ENCODE measurements around the gene FBXL17. TPM values are rescaled to one million over a fixed set of nuclear protein-coding genes. Genes with fewer than 3 reads are reported as not detected.

The FBXL17 gene
- total RNA-seq, 1 experiment from 2014 or later, result 5.3 TPM

DNA sequence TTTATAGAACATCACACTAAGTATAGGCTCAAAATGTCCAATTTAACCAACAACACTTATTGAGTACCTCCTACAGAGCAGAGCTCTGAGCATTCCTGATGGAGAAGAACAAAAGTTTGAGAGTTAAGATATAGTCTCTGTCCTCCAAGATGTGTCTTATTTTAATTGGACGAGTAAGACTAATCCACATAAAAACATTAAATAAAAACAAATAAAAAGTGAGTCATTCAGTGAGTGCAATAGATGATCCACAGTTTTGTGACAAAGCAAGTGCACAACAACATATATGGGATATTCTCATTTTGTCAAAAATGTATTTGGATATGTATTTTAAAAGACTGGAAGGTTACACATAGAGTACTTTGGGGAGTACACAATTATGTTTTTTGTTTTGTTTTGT lies 277.4 kb downstream of the FBXL17 start:
- Histone ChIP-seq H3K27ac (ENCODE audit: insufficient read length, low read depth, low read length) (no peak overlapping the region), H3K23ac (ENCODE audit: insufficient read length, low read depth, low read length) (no peak overlapping the region), H2BK12ac (ENCODE audit: insufficient read length, low read depth, low read length) (no peak overlapping the region), H4K20me1 (ENCODE audit: control insufficient read depth, insufficient read depth, insufficient read length) (no peaks in the 10 kb centered on the region), H2AK5ac (ENCODE audit: insufficient read length, low read length) (no peak overlapping the region), H3K14ac (ENCODE audit: insufficient read depth, low read length) (no peak overlapping the region), H4K5ac (ENCODE audit: insufficient read length, low read depth, low read length) (no peak overlapping the region), H4K8ac (replicated peaks; ENCODE audit: insufficient read length, low read depth, low read length) (no peak overlapping the region), H2BK20ac (ENCODE audit: low read depth, low read length, poor library complexity, severe bottlenecking) (no peak overlapping the region), H3K79me2 (ENCODE audit: insufficient read depth, low read length) (no peaks in the 10 kb centered on the region), H3K18ac (ENCODE audit: insufficient read length, low read depth, low read length) (no peak overlapping the region), H2BK120ac (ENCODE audit: low read depth, low read length, poor library complexity, severe bottlenecking) (no peak overlapping the region), H3K23me2 (ENCODE audit: insufficient read length, low read depth, low read length, poor library complexity, severe bottlenecking) (no peaks in the 10 kb centered on the region), H3K4me1 (ENCODE audit: insufficient read depth, low read length) (peaks cover 3% of the 10 kb centered on the region), H2AFZ (ENCODE audit: low read length) (no peak overlapping the region), H3K4ac (ENCODE audit: low read depth, low read length) (no peak overlapping the region), H3K27me3 (ENCODE audit: insufficient read depth, low read length) (no peaks in the 10 kb centered on the region), H2BK5ac (ENCODE audit: insufficient read length, low read length) (no peak overlapping the region), H3K4me2 (ENCODE audit: insufficient read depth, insufficient read length, low read length) (no peak overlapping the region), H3K9ac (ENCODE audit: extremely low read depth, insufficient read length, low read length) (no peak overlapping the region), H3T11ph (ENCODE audit: low read length) (no peak overlapping the region), H2BK15ac (ENCODE audit: low read depth, low read length) (no peak overlapping the region), H3K9me3 (ENCODE audit: control insufficient read depth, low read depth, low read length) (no peaks in the 10 kb centered on the region), H3K56ac (ENCODE audit: insufficient read length, low read depth, low read length) (no peak overlapping the region), H4K91ac (ENCODE audit: insufficient read length, low read depth, low read length) (no peak overlapping the region), H3K79me1 (ENCODE audit: insufficient read depth, low read depth, low read length, poor library complexity, severe bottlenecking) (no peaks in the 10 kb centered on the region)
- WGBS (ENCODE audit: extremely low coverage, insufficient read length, low lambda C conversion rate), result no CpG with 5 or more reads among the region's 1 CpG
- Mint-ChIP-seq H3K36me3 (ENCODE audit: insufficient read depth in 1 of 3, low read depth in 3 of 3) (peaks cover 0 to 4% (median 0%) of the 10 kb centered on the region in 3 experiments; a peak in 2 of 7 replicates), H3K4me1 (peaks cover 22 to 24% of the 10 kb centered on the region in 2 experiments), H3K4me3 (no peak overlapping the region), H3K27ac (no peak overlapping the region), H3K9me3 (no peaks in the 10 kb centered on the region), H3K27me3 (ENCODE audit: low read depth) (no peaks in the 10 kb centered on the region)
- TF ChIP-seq, protein P1, sequence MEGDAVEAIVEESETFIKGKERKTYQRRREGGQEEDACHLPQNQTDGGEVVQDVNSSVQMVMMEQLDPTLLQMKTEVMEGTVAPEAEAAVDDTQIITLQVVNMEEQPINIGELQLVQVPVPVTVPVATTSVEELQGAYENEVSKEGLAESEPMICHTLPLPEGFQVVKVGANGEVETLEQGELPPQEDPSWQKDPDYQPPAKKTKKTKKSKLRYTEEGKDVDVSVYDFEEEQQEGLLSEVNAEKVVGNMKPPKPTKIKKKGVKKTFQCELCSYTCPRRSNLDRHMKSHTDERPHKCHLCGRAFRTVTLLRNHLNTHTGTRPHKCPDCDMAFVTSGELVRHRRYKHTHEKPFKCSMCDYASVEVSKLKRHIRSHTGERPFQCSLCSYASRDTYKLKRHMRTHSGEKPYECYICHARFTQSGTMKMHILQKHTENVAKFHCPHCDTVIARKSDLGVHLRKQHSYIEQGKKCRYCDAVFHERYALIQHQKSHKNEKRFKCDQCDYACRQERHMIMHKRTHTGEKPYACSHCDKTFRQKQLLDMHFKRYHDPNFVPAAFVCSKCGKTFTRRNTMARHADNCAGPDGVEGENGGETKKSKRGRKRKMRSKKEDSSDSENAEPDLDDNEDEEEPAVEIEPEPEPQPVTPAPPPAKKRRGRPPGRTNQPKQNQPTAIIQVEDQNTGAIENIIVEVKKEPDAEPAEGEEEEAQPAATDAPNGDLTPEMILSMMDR (conservative IDR thresholded peaks at IDR 0.05), result no peak
- DNase-seq, result no peak
